HG03439 (cell line): Measurements from ENCODE around the gene GLIPR1L1.
A peak's percentile ranks its signal among the peaks of the same experiment; 100 is the strongest.
"Not testable (repeated sequence)": the region's sequence is repeated elsewhere in the genome, so short reads cannot be mapped to it uniquely, and the experiment has no call there.

Experiments used
- ATAC-seq: cut with Tn5 transposase; IDR thresholded peaks from one replicate; pipeline ENCODE4 v1.9.1; 2021; ENCODE audit warnings: mild to moderate bottlenecking, moderate library complexity; ENCODE audit not compliant: unreplicated experiment

GLIPR1L1 gene

GRCh38 chr12:75334384-75335030 is at the start of gene GLIPR1L1:
Gene GLIPR1L1, plus strand, starts transcription at chr12:75334670. Its CDS starts 59 bp downstream, at chr12:75334729.
- peak; percentile 71 for ATAC-seq

- ATAC-seq: no peak
Observed at GRCh38 chr12:75288860-75289259, 45.6 kb upstream of the GLIPR1L1 start.

- no peak for ATAC-seq
Observed at GRCh38 chr12:75289753-75290152, 44.7 kb upstream of the GLIPR1L1 start.

- no peak for ATAC-seq
Observed at GRCh38 chr12:75291014-75291413, 43.5 kb upstream of the GLIPR1L1 start.

- no peak for ATAC-seq
Observed at GRCh38 chr12:75294336-75294735, 40.1 kb upstream of the GLIPR1L1 start.

GRCh38 chr12:75294797-75295196 is 39.7 kb upstream of the GLIPR1L1 start:
- no peak for ATAC-seq

GRCh38 chr12:75302225-75302624 is 32.2 kb upstream of the GLIPR1L1 start:
- no peak for ATAC-seq

GRCh38 chr12:75302781-75303180 is 31.7 kb upstream of the GLIPR1L1 start:
- ATAC-seq: no peak

GRCh38 chr12:75305412-75306332 is 28.8 kb upstream of the GLIPR1L1 start:
- no peak for ATAC-seq

- ATAC-seq: no peak
Observed at GRCh38 chr12:75308279-75308678, 26.2 kb upstream of the GLIPR1L1 start.

- ATAC-seq: no peak
Observed at GRCh38 chr12:75311369-75311768, 23.1 kb upstream of the GLIPR1L1 start.

- ATAC-seq: no peak
Observed at GRCh38 chr12:75315518-75315917, 19.0 kb upstream of the GLIPR1L1 start.

- no peak for ATAC-seq
Observed at GRCh38 chr12:75317784-75318183, 16.7 kb upstream of the GLIPR1L1 start.

GRCh38 chr12:75322464-75322863 is 12.0 kb upstream of the GLIPR1L1 start:
- ATAC-seq: no peak

GRCh38 chr12:75323663-75324062 is 10.8 kb upstream of the GLIPR1L1 start:
- no peak for ATAC-seq

- ATAC-seq: no peak
Observed at GRCh38 chr12:75327642-75328041, 6.8 kb upstream of the GLIPR1L1 start.

- ATAC-seq: peak; percentile 89
Observed at GRCh38 chr12:75329918-75330826, 4.3 kb upstream of the GLIPR1L1 start, which contains the start of gene CAPS2. Gene CAPS2, minus strand, starts transcription at chr12:75330324. Its CDS starts 3,826 bp downstream, at chr12:75326498.

GRCh38 chr12:75337905-75338304 is 3.4 kb downstream of the GLIPR1L1 start:
- ATAC-seq: peak; percentile 50

GRCh38 chr12:75341873-75342272 is 7.4 kb downstream of the GLIPR1L1 start:
- ATAC-seq: no peak

- no peak for ATAC-seq
Observed at GRCh38 chr12:75345531-75345930, 11.1 kb downstream of the GLIPR1L1 start.

GRCh38 chr12:75346215-75346614 is 11.7 kb downstream of the GLIPR1L1 start:
- ATAC-seq: not testable (repeated sequence)
